DOHH2 (cell line): ENCODE data around the gene ADSL.
A peak's percentile ranks its signal among the peaks of the same experiment; 100 is the strongest.

Experiments
- EZH2phosphoT487 ChIP-seq: fragments of 200-600 bp; sonication (generic); IDR thresholded peaks from 2 replicates; pipeline ENCODE4 v1.6.1; 2017; ENCODE audit warnings: borderline replicate concordance, mild to moderate bottlenecking, antibody characterized with exemption, low read length, moderate library complexity, mixed read lengths
- TF ChIP-seq, protein P1 (sequence below): fragments of 200-600 bp; sonication (generic); IDR thresholded peaks from one replicate; pipeline ENCODE4 v1.5.1; 2014; ENCODE audit warnings: antibody characterized with exemption, mild to moderate bottlenecking, low read depth, low read length; ENCODE audit not compliant: poor library complexity, severe bottlenecking

DNA sequence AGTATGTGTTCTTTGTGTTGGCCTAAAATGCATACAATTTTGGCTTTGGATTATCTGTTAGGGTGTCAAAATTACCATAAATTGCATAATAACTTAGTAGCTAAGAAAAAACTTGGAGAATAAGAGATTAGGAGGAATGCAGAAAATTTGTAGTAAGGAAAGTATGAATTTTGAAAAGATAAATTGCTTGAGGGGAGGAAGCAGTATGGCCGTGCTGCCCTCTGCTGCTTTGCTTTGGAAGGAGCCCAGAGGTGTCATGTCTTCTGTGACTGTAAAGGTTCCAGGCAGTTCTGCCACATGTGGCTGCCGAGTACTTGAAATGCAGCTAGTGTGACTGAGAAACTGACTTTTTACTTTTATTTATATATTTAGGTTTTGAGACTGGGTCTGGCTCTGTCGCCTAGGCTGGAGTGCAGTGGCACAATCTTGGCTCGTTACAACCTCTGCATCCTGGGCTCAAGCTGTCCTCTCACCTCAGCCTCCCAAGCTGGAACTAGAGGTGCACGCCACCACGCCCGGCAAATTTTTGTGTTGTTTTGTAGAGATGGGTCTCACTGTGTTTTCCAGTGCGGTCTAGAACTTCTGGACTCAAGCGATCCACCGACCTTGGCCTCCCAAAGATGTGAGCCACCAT lies 1.8 kb downstream of the ADSL start:
- TF ChIP-seq, protein P1, sequence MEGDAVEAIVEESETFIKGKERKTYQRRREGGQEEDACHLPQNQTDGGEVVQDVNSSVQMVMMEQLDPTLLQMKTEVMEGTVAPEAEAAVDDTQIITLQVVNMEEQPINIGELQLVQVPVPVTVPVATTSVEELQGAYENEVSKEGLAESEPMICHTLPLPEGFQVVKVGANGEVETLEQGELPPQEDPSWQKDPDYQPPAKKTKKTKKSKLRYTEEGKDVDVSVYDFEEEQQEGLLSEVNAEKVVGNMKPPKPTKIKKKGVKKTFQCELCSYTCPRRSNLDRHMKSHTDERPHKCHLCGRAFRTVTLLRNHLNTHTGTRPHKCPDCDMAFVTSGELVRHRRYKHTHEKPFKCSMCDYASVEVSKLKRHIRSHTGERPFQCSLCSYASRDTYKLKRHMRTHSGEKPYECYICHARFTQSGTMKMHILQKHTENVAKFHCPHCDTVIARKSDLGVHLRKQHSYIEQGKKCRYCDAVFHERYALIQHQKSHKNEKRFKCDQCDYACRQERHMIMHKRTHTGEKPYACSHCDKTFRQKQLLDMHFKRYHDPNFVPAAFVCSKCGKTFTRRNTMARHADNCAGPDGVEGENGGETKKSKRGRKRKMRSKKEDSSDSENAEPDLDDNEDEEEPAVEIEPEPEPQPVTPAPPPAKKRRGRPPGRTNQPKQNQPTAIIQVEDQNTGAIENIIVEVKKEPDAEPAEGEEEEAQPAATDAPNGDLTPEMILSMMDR: peak; percentile 84
- no peak for TF ChIP-seq EZH2phosphoT487
